T-helper 9 cell (primary cell): ENCODE results near the gene WBP11.
"Not testable (repeated sequence)": the region's sequence is repeated elsewhere in the genome, so short reads cannot be mapped to it uniquely, and the experiment has no call there.

Source experiments
- DNase-seq: peaks from one replicate; pipeline ENCODE4 v3.0.0-alpha.2; 2020

Gene WBP11

DNA sequence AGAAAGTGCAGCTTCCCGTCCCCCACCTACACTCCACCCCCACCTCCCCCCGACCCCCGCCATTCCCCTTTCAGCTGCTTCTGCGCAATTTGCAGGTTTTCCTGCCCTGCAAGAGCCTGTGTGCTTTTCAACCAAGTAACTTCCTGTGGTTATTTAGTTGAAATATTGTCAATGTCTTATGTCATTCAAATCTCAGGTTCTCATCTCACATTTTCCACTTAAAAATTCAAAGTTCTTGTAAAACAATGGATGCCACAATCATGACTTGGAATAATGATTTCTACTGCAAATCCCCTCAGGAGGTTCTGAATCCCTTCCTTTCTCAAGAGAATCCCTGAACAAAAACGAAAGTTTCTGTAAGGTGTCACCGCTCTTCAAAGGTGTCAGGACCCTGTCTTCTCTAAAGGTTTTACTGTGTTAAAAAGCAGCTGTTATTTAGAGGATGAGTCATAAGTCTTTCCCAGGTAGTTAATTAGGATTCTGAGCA, 31.6 kb downstream of the WBP11 start:
- peak; percentile 24 for DNase-seq

DNA sequence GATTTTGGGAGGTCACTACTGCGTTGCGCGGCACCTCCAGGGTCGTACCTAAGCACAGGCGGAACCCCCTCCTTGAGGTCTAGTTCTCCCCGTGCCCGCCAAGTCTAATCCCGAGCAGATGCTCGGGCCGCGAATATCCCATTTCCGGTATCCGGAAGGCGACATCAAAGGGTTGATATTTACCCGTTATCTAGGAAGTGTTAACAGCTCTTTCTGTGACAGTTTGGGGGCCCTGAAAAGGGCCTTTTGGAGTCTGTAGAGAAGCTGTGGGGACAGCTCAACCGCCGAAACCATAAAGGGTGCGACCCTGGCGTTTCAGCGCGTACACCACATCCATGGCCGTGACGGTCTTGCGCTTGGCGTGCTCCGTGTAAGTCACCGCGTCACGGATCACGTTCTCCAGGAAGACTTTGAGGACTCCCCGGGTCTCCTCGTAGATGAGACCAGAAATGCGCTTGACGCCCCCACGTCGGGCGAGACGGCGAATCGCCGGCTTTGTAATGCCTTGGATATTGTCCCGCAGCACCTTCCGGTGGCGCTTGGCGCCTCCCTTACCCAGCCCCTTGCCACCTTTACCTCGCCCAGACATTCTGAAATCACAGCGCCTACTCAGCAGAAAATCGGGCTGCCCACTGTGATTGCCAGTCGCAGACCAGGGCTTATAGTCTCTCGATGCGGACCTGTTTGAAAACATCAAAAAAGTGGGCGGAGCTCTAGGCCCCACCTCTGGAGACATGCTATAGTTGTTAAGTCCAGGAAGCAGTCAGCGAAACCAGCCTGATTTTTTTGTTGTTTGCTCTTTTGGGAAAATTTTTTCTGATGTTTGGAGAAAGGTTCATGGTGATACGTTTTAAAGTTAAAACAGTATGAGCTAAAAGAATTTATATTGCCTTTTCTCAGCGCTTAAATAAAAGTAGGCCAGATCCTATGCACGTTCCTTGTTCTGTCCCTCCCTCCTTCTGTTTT, 32.5 kb downstream of the WBP11 start:
- DNase-seq, result peak; percentile 87

DNA sequence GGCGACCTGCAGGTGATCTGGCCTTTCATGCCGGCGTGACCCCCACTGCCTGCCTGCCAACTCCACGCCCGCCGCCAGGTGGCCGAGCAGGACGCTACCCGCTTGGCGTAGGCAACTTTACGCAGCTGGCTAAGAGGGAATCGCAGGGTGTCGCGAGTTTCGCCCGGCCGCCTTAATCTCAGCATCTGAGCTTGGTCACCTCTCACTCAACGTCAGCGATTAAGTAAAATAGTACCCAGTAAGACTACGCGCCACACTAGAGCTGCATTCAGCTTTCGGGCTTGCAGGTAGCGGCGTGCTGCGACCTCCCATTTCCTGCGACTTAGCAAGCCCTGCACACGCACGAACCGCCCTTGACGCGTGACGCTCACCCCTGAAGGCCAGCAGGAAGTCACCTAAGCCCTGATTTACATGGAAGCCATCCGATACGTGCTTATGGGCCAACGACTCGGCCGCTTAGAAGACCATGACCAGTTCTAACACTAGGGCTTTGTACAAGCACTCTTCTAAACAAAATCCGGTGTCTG, 33.2 kb downstream of the WBP11 start:
- DNase-seq, result peak; percentile 84

DNA sequence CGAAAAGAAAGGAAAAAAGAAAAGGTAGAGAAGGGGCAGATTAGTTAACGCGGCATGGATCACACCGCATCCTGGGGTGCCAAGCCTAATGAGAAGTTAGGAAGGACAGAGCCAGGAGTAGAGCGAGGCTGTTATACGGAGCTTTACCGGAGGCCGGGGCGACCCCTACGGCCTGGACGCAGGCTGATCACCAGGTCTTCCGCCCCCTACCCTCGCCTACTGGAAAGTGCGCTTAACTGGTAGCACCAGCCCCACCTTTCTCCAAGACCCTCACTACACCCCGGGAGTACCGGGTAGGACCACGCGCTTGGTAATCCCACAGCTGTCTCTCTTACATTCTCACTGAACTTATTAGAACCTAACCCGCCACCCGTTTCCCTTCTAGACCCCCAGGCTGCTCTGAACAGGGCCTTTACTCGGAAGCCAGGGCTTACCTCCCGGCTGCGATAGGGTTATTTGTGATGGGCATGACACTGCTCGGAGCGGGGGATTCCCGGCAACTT, 33.8 kb downstream of the WBP11 start:
- DNase-seq, result no peak

DNA sequence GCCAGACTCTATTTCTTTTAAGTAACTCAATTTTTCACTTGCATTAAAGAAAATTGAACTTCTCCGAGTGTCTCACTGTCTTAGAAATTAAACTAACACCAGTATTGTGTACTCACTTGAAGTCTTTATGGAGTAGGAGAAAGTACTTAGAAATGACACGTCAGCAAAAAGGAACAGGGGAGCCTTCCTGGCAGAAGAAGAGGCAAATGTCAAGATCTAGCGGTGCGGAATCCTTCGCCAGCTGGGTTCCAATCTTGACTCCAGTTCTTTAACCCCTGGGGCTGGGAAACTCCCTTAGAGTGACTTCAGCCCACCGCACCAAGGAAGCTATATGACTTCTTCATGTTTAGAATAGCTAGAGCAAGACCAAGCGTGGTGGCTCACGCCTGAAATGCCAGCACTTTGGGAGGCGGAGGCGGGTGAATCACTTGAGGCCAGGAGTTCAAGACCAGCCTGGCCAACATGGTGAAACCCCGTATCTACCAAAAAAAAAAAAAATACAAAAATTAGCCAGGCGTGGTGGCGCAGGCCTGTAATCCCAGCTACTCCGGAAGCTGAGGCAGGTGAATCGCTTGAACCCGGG, 34.4 kb downstream of the WBP11 start:
- no peak for DNase-seq

DNA sequence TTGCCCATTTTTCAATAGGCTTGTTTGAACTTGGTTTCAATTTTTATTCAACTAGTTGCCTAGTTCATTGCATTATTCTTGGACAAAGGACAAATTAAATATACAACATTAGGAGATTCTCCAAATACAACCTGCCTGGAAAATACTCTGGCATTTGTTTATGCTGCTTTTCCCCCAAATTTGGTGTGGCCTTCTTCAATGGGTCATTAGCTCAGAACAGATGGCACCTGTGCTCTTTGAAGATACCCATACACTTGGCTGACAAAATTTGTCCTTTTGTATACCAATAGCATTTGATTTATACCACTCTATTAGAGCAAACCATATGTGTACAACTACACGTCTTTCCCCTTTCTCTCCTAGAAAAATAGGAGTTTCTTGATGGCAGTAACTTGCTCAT, 35.7 kb downstream of the WBP11 start:
- no peak for DNase-seq

DNA sequence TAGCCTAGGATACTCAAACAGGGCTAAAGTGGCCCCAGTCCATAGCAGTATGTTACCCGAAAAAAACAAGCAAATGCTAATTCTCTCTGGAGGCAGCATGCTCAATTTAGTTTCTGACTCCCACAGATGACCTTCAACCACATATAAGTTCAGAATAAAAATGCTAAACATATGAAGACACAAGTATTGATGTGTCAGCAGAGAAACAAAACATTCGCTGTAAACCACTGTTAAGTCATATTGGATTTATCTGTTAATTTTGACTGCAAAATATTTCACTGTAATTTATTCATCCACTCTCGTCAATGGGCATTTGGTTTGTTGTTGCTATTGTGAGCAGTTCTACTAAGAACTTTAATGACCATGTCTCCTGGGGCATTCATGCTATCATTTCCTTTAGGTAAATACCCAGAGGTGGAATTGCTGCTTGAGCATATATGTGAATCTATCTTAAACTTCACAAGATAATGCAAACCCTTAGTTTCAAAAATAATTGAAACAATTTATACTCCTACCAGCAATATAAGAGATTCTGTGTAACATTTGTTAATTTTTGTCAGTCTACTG, 36.5 kb downstream of the WBP11 start:
- DNase-seq, result no peak

DNA sequence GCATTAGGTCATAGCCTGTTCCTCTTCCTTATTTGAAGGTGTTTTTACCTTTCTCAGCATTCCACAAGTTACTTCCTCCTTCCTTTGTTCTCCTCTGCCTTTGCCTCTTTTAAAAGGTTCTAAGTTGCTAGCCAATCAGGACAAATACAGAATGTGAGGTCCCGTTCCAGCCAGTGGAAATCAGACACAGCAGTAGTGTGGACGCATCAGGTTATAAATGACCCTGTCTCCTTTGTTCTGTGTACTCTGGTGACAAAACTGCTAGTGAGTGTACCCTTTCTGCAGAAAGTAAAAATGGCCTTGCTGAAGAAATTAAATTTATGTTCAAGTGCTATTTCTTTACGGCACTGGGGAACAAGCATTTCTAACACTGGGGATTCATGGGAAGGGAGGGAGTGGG, 37.3 kb downstream of the WBP11 start:
- DNase-seq, result not testable (repeated sequence)

DNA sequence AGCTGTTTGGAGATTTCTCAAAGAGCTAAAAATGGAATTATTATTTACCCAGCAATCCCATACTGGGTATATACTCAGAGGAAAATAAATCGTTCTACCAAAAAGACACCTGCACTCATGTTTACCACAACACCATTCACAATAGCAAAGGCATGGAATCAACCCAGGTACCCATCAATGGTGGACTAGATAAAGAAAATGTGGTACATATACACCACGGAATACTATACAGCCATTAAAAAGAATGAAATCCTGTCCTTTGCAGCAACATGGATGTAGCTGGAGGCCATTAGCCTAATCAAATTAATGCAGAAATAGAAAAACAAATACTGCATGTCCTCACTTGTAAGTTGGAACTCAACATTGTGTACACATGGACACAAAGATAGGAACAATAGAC, 37.9 kb downstream of the WBP11 start:
- DNase-seq, result no peak

DNA sequence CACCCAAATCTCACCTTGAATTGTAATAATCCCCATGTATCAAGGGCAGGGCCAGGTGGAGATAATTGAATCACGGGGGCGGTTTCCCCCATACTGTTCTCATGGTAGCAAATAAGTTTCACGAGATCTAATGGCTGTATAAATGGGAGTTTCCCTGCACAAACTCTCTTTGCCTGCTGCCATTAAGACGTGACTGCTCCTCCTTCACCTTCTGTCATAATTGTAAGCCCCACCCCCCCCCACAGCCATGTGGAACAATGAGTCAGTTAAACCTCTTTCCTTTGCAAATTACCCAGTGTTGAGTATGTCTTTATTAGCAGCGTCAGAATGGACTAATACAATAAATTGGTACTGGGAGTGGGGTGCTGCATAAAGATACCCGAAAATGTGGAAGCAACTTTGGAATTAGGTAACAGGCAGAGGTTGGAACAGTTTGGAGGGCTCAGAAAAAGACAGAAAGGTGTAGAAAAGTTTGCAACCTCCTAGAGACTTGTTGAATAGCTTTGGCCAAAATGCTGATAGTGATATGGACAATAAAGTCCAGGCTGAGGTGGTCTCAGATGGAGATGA, 43.5 kb downstream of the WBP11 start:
- DNase-seq, result not testable (repeated sequence)

DNA sequence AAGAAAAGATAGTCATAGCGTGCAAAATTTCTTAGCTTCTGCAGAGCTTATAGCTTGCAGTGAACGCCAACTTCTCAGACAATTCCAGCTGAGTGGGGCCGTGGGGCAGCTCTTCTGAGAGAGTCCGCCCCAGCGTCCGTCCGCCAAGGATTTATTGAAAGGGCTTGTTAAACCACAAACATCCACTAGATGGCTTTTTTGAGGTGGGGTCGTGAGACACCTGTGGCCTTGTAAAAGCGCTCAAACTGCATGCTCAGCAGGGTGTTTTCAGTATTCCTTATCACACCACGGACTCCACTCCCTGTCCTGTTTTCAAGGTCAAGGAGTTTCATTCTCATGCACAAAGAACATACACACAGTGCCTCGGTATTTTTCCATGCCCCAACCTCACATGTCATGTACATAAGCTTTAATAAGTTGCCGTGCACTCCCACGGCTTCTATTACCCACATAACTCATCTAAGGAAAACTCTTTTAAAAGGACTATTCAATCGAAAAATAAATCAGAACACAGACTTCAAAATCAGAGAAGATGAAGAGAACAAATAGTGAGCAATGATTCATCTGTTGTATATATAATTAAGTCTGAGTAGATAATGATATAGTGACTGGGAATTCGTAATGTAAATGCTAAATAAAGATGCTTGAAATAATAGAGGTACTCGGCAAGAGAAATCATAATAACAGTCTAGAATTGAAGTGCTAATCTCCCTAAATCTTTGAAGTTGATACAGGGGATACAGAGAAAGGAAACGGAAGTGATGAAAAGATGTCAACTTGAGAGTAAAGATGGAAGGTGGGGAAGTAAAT, 46.7 kb downstream of the WBP11 start:
- no peak for DNase-seq

DNA sequence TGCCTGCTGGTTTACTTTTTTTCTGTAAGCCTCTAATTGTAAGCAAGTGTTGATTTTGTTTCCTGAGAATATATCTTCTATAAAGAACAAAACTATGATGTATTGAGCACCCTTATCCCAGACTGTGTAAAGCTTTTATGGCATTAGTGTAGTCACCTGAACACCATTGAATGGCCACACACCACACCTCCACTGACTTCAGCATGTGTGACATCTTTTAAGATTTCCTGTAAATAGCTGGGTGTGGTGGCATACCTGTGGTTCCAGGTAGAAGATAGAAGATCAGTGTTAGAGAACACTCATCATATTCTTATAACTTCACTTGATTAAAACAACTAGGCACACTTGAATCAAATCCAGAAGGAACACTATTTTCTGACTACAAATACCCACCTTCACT, 51.3 kb downstream of the WBP11 start:
- DNase-seq, result no peak

DNA sequence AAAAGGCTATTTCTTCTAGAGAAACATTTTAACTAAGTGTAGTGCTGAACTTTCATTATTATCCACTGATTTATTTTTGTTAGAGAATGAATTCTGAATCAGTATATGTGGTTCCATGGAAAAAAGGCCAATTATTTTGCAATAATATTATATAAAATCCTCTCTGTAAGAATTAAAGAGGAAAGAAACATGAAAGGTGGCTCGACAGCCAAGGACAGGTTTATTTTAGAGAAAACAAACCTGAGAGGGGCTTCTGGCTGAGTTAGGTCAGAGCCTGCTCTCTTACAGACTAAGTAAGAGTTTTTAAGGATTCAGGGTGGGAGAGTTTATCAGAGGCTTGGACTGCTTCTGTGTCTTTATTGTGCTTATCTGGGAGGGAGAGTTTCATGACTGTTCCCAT, 60.2 kb downstream of the WBP11 start:
- DNase-seq, result no peak

DNA sequence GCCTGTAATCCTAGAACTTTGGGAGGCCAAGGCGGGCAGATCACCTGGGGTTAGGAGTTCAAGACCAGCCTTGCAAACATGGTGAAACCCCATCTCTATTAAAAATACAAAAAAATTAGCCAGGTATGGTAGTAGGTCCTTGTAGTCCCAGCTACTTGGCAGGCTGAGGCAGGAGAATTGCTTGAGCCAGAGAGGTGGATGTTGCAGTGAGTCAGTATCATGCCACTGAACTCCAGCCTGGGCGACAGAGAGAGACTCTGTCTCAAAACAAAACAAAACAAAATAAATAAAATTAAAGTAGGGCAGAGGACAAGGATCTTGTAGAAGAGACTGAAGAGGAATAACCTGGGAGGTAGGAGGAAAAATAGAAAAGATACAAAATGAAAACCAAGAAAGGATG, 61.3 kb downstream of the WBP11 start:
- no peak for DNase-seq

DNA sequence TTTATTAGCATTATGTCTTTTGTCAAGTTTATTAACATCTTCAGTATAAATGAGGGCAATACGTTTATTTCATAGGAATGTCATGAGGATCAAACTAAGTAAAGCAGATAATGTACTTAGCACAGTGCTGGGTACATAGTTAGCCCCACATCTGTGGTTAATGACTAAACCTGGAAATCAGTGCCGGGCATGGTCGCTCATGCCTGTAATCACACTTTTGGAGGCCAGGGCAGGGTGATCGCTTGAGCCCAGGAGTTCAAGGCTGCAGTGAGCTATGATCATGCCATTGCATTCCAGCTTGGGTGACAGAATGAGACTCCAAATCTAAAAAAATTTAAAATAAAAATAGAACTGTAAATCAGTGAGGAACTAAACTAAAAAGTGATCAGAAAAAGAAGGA, 62.1 kb downstream of the WBP11 start:
- no peak for DNase-seq

DNA sequence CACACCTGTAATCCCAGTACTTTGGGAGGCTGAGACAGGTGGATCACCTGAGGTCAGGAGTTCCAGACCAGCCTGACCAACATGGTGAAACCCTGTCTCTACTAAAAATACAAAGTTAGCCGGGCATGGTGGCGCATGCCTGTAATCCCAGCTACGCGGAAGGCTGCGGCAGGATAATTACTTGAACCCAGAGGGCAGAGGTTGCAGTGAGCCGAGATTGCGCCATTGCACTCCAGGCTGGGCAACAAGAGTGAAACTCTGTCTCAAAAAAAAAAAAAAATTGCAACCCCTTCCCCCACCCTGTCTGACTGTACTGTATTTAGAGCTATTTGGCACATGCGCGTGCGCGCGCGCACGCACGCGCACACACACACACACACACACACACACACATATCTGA, 66.8 kb downstream of the WBP11 start:
- DNase-seq, result not testable (repeated sequence)
